ENCODE results near the gene IVD. TPM values are rescaled to one million over a fixed set of nuclear protein-coding genes. Genes with fewer than 3 reads are reported as not detected.

The IVD gene
- total and polyA plus RNA-seq, 2 of the 8 experiments (the other 6 are each of a cell fraction or from before 2014, with no cell fraction given) = 55.2 to 78.8 TPM

DNA sequence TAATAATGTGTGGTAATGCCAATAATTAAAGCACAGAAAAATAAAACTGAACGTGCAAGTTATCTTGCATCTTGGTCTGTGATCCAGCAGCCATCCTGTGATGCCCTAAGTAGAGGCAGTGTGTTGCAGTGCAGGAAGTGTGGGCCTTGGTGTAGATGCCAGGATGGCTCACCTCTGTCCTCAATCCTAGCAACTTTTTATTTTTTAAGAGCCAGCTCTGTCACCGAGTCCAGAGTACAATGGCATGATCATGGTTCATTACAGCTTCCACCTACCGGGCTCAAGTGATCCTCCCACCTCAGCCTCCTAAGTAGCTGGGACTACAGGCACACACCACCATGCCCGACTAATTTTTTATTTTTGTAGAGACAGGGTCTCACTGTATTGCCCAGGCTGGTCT lies 42.8 kb downstream of the IVD start (continued):
- TF ChIP-seq, protein P1, sequence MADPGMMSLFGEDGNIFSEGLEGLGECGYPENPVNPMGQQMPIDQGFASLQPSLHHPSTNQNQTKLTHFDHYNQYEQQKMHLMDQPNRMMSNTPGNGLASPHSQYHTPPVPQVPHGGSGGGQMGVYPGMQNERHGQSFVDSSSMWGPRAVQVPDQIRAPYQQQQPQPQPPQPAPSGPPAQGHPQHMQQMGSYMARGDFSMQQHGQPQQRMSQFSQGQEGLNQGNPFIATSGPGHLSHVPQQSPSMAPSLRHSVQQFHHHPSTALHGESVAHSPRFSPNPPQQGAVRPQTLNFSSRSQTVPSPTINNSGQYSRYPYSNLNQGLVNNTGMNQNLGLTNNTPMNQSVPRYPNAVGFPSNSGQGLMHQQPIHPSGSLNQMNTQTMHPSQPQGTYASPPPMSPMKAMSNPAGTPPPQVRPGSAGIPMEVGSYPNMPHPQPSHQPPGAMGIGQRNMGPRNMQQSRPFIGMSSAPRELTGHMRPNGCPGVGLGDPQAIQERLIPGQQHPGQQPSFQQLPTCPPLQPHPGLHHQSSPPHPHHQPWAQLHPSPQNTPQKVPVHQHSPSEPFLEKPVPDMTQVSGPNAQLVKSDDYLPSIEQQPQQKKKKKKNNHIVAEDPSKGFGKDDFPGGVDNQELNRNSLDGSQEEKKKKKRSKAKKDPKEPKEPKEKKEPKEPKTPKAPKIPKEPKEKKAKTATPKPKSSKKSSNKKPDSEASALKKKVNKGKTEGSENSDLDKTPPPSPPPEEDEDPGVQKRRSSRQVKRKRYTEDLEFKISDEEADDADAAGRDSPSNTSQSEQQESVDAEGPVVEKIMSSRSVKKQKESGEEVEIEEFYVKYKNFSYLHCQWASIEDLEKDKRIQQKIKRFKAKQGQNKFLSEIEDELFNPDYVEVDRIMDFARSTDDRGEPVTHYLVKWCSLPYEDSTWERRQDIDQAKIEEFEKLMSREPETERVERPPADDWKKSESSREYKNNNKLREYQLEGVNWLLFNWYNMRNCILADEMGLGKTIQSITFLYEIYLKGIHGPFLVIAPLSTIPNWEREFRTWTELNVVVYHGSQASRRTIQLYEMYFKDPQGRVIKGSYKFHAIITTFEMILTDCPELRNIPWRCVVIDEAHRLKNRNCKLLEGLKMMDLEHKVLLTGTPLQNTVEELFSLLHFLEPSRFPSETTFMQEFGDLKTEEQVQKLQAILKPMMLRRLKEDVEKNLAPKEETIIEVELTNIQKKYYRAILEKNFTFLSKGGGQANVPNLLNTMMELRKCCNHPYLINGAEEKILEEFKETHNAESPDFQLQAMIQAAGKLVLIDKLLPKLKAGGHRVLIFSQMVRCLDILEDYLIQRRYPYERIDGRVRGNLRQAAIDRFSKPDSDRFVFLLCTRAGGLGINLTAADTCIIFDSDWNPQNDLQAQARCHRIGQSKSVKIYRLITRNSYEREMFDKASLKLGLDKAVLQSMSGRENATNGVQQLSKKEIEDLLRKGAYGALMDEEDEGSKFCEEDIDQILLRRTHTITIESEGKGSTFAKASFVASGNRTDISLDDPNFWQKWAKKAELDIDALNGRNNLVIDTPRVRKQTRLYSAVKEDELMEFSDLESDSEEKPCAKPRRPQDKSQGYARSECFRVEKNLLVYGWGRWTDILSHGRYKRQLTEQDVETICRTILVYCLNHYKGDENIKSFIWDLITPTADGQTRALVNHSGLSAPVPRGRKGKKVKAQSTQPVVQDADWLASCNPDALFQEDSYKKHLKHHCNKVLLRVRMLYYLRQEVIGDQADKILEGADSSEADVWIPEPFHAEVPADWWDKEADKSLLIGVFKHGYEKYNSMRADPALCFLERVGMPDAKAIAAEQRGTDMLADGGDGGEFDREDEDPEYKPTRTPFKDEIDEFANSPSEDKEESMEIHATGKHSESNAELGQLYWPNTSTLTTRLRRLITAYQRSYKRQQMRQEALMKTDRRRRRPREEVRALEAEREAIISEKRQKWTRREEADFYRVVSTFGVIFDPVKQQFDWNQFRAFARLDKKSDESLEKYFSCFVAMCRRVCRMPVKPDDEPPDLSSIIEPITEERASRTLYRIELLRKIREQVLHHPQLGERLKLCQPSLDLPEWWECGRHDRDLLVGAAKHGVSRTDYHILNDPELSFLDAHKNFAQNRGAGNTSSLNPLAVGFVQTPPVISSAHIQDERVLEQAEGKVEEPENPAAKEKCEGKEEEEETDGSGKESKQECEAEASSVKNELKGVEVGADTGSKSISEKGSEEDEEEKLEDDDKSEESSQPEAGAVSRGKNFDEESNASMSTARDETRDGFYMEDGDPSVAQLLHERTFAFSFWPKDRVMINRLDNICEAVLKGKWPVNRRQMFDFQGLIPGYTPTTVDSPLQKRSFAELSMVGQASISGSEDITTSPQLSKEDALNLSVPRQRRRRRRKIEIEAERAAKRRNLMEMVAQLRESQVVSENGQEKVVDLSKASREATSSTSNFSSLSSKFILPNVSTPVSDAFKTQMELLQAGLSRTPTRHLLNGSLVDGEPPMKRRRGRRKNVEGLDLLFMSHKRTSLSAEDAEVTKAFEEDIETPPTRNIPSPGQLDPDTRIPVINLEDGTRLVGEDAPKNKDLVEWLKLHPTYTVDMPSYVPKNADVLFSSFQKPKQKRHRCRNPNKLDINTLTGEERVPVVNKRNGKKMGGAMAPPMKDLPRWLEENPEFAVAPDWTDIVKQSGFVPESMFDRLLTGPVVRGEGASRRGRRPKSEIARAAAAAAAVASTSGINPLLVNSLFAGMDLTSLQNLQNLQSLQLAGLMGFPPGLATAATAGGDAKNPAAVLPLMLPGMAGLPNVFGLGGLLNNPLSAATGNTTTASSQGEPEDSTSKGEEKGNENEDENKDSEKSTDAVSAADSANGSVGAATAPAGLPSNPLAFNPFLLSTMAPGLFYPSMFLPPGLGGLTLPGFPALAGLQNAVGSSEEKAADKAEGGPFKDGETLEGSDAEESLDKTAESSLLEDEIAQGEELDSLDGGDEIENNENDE (IDR thresholded peaks at IDR 0.05; ENCODE audit: insufficient replicate concordance, low read length) = no peak
- TF ChIP-seq SP4 (IDR thresholded peaks at IDR 0.05; ENCODE audit: low read length) (no peak), FOSL1 (IDR thresholded peaks at IDR 0.05; ENCODE audit: insufficient read depth, low read depth, low read length) (no peak), RXRA (IDR thresholded peaks at IDR 0.05; ENCODE audit: insufficient read depth, low read depth, low read length) (no peak), CEBPB (IDR thresholded peaks at IDR 0.05; ENCODE audit: low read depth, low read length) (no peak)
- TF ChIP-seq, protein P2, sequence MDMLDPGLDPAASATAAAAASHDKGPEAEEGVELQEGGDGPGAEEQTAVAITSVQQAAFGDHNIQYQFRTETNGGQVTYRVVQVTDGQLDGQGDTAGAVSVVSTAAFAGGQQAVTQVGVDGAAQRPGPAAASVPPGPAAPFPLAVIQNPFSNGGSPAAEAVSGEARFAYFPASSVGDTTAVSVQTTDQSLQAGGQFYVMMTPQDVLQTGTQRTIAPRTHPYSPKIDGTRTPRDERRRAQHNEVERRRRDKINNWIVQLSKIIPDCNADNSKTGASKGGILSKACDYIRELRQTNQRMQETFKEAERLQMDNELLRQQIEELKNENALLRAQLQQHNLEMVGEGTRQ (IDR thresholded peaks at IDR 0.05; ENCODE audit: low read length) = no peak
